ENCODE measurements around the gene BAD. TPM values are rescaled to one million over a fixed set of nuclear protein-coding genes. Genes with fewer than 3 reads are reported as not detected.
"Not testable (repeated sequence)": the region's sequence is repeated elsewhere in the genome, so short reads cannot be mapped to it uniquely, and the experiment has no call there.

BAD gene
- total RNA-seq, 3 donors from 2014 or later = 56.8 to 90.9 (median 75.4) TPM

GRCh38 chr11:64327375-64327774 lies 42.9 kb upstream of the BAD start:
- peaks cover 29% of the 10 kb centered on the region for H3K4me1 ChIP-seq (ENCODE audit: low read depth)
- TF ChIP-seq, protein P1, sequence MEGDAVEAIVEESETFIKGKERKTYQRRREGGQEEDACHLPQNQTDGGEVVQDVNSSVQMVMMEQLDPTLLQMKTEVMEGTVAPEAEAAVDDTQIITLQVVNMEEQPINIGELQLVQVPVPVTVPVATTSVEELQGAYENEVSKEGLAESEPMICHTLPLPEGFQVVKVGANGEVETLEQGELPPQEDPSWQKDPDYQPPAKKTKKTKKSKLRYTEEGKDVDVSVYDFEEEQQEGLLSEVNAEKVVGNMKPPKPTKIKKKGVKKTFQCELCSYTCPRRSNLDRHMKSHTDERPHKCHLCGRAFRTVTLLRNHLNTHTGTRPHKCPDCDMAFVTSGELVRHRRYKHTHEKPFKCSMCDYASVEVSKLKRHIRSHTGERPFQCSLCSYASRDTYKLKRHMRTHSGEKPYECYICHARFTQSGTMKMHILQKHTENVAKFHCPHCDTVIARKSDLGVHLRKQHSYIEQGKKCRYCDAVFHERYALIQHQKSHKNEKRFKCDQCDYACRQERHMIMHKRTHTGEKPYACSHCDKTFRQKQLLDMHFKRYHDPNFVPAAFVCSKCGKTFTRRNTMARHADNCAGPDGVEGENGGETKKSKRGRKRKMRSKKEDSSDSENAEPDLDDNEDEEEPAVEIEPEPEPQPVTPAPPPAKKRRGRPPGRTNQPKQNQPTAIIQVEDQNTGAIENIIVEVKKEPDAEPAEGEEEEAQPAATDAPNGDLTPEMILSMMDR (IDR thresholded peaks at IDR 0.05) = no peak
- no peaks in the 10 kb centered on the region for H3K36me3 ChIP-seq (ENCODE audit: low read depth)
- DNase-seq (no peak), ATAC-seq (no peak)
- no peak overlapping the region for H3K4me3 ChIP-seq
- intact Hi-C loops (cut with DNase I, micrococcal nuclease) = no loop called here
- no peaks in the 10 kb centered on the region for H3K9me3 ChIP-seq

- ATAC-seq (no peak), DNase-seq (peak in 1 of 3 donors; percentile 18)
- Histone ChIP-seq H3K9me3 (no peaks in the 10 kb centered on the region), H3K4me1 (ENCODE audit: low read depth) (peaks cover 29% of the 10 kb centered on the region), H3K4me3 (no peak overlapping the region), H3K36me3 (ENCODE audit: low read depth) (no peaks in the 10 kb centered on the region)
- TF ChIP-seq, protein P1 (IDR thresholded peaks at IDR 0.05) = no peak
- intact Hi-C loops (cut with DNase I, micrococcal nuclease) = no loop called here
Observed at GRCh38 chr11:64324692-64325469, 40.4 kb upstream of the BAD start.

- H3K4me3 ChIP-seq; intact Hi-C loops (cut with DNase I, micrococcal nuclease); H3K9me3 ChIP-seq; ATAC-seq; H3K36me3 ChIP-seq (ENCODE audit: low read depth): not testable (repeated sequence)
- peak in 2 of 3 donors; percentile 26 to 48 for DNase-seq
- peaks cover 23% of the 10 kb centered on the region for H3K4me1 ChIP-seq (ENCODE audit: low read depth)
Observed at GRCh38 chr11:64323984-64324383, 39.5 kb upstream of the BAD start.

DNA sequence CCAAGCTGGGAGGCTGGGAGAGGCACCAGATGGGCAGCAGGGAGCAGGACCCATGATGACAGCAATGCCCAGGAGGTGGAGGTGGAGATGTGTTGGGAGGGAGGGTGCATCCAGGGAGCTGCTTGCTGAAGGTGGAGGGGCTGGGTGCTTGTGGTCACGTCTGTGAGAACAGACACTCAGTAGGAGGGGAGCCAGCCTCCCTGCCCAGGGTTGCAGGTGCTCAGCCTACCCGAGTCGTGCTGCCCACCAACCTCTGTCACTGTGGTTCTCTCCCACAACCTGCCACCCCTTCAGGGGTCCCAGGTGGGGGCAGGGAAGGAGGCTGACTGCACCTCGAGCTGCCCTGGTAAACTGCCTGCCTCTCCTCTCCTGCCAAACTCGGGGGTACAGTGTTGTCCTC lies 38.9 kb upstream of the BAD start:
- H3K4me3 ChIP-seq = no peak overlapping the region
- intact Hi-C loops (cut with DNase I, micrococcal nuclease) = no loop called here
- H3K36me3 ChIP-seq (ENCODE audit: low read depth) = no peaks in the 10 kb centered on the region
- no peaks in the 10 kb centered on the region for H3K9me3 ChIP-seq
- TF ChIP-seq, protein P1 (IDR thresholded peaks at IDR 0.05) = no peak
- peaks cover 22% of the 10 kb centered on the region for H3K4me1 ChIP-seq (ENCODE audit: low read depth)
- DNase-seq = peak in 1 of 3 donors; percentile 46
- no peak for ATAC-seq

DNA sequence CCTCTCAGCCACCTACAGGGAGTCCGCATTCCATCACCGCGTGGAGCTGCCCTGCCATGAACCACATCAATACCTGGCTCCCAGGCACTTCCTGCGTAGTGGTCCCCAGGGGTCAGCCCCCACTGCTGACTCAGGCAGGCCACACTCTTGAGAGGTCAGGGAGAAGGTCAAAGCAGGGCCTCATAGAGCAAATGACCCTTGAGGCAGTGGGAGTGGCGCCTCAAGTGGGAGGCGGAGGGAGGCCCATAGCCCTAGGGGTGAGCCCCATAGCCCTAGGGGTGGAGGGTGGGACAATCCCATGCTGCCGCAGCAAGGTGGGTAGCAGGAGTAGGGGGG lies 38.4 kb upstream of the BAD start:
- no peaks in the 10 kb centered on the region for H3K9me3 ChIP-seq
- peaks cover 22% of the 10 kb centered on the region for H3K4me1 ChIP-seq (ENCODE audit: low read depth)
- DNase-seq (peak in 1 of 3 donors; percentile 42), ATAC-seq (no peak)
- no peaks in the 10 kb centered on the region for H3K36me3 ChIP-seq (ENCODE audit: low read depth)
- no peak overlapping the region for H3K4me3 ChIP-seq
- TF ChIP-seq, protein P1 (IDR thresholded peaks at IDR 0.05) = no peak
- intact Hi-C loops (cut with DNase I, micrococcal nuclease) = no loop called here

DNA sequence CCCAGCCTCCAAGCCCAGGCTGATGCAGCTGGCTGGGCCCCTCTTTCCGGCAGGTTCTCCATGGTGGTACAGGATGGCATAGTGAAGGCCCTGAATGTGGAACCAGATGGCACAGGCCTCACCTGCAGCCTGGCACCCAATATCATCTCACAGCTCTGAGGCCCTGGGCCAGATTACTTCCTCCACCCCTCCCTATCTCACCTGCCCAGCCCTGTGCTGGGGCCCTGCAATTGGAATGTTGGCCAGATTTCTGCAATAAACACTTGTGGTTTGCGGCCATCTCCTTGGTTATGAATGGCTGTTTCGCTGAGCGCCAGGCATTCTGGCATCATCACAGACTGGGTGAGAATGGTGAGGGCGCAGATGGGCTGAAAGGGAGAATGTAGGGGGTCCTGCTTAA lies 37.1 kb upstream of the BAD start:
- H3K4me3 ChIP-seq = no peak overlapping the region
- H3K36me3 ChIP-seq (ENCODE audit: low read depth) = no peaks in the 10 kb centered on the region
- DNase-seq = peak; percentile 79 to 82 (median 80)
- peaks cover 22% of the 10 kb centered on the region for H3K4me1 ChIP-seq (ENCODE audit: low read depth)
- ATAC-seq = peak; percentile 54
- H3K9me3 ChIP-seq = no peaks in the 10 kb centered on the region
- TF ChIP-seq, protein P1 (IDR thresholded peaks at IDR 0.05) = no peak
- intact Hi-C loops (cut with DNase I, micrococcal nuclease) = no loop called here

Measured in mucosa of descending colon (tissue), 3 donors.